ENCODE data around the gene OSBPL7. TPM values are rescaled to one million over a fixed set of nuclear protein-coding genes. Genes with fewer than 3 reads are reported as not detected.

The OSBPL7 gene
- total RNA-seq, 1 donor from 2014 or later: 18.6 TPM

DNA sequence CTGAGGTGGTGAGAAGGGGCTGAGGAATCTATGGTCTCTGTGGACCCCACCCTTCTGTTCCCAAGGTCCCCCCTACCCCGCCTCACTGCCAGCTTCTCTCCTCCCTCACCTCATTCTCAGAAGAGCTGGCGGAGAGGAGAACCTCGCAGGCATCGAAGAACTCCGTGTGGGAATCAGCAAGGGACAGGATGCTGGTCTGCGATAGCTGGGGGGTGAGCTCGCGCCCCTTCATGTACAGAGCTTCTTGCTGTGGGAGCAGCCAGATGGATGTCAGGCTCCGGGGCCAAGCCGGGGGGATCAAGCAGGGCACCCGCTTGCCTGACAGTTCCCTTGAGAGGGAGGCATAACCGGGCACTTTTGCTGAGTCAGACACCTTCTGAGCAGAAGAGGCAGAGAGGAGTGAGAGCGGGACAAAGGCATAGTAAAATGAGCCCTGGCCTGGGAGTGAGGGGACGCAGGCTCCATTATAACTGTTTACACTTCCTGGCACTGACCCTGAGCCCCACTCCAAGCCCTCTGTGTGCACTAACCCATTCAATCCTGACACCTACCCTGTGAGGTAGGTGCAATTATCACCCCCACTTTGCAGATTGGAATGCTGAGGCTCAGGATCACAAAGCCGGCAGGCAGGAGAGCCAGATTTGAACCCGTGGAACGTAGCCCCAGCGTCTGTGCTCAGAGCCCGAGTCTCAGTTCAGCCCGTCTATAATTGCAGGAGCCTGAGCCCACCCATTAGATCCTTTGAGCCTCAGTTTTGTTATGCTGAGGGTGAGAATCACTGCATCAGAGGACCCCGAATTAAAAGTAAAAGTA is 6.3 kb downstream of the OSBPL7 start:
- DNase-seq (ENCODE audit: low spot score): no peak
- no peak overlapping the region for H3K4me3 Mint-ChIP-seq
- H3K4me1 Mint-ChIP-seq (ENCODE audit: low read depth): peaks cover 13% of the 10 kb centered on the region
- intact Hi-C loops (cut with micrococcal nuclease): no loop called here
- H3K27me3 Mint-ChIP-seq (ENCODE audit: insufficient read depth): no peaks in the 10 kb centered on the region
- H3K27ac Mint-ChIP-seq: no peak overlapping the region
- H3K9me3 Mint-ChIP-seq: no peaks in the 10 kb centered on the region
- H3K36me3 Mint-ChIP-seq (ENCODE audit: low read depth): peaks cover 27% of the 10 kb centered on the region

DNA sequence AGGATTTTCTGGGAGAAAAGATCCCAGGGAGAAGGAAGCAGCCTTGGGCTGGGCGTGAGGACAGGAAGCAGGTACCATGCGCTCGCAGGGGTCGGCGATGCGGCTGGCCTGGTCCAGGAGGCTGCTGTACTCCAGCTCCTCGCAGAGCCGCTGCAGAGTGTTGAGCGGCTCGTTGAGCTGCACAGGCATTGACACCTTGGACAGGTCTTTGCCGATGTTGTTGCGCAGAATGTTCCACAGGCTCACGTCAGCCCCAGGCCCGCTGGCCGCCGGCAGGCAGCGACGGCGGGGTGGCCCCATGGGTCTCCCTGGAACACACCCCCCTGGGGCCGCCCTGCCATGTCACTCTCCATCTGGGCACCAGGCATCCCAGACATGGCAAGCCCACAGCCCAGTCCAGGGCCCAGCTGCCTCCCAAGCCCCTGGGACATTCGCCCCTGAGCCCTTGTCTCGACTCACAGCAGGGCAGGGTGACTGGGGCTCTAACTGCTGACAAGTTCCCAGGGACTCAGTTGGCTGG is 8.0 kb downstream of the OSBPL7 start:
- peaks cover 28% of the 10 kb centered on the region for H3K36me3 Mint-ChIP-seq (ENCODE audit: low read depth)
- intact Hi-C loops (cut with micrococcal nuclease): no loop called here
- peaks cover 17% of the 10 kb centered on the region for H3K4me1 Mint-ChIP-seq (ENCODE audit: low read depth)
- H3K9me3 Mint-ChIP-seq: no peaks in the 10 kb centered on the region
- no peak overlapping the region for H3K4me3 Mint-ChIP-seq
- no peak overlapping the region for H3K27ac Mint-ChIP-seq
- DNase-seq (ENCODE audit: low spot score): no peak
- no peaks in the 10 kb centered on the region for H3K27me3 Mint-ChIP-seq (ENCODE audit: insufficient read depth)

DNA sequence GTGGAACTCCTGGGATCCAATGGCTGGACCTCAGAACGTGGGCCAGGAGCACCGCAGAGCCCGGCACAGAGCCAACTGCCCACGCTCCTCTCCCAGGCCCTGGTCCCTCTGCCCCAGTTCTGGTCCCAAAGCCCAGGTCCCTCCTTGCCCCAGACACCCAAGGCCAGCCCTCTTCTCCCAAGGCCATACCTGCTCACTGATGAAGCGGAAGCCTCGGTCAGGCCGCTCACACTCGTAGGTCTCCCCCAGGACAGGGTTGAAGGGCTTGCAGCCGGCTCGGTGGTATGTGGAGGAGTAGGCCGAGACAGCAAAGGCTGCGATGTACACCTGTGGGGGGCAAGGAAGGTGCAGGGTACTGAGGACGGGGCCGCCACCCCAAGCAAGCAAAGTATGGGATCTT is 8.5 kb downstream of the OSBPL7 start:
- peaks cover 17% of the 10 kb centered on the region for H3K4me1 Mint-ChIP-seq (ENCODE audit: low read depth)
- peaks cover 32% of the 10 kb centered on the region for H3K36me3 Mint-ChIP-seq (ENCODE audit: low read depth)
- H3K27me3 Mint-ChIP-seq (ENCODE audit: insufficient read depth): no peaks in the 10 kb centered on the region
- no peak overlapping the region for H3K4me3 Mint-ChIP-seq
- no peak for DNase-seq (ENCODE audit: low spot score)
- intact Hi-C loops (cut with micrococcal nuclease): no loop called here
- H3K27ac Mint-ChIP-seq: no peak overlapping the region
- no peaks in the 10 kb centered on the region for H3K9me3 Mint-ChIP-seq

DNA sequence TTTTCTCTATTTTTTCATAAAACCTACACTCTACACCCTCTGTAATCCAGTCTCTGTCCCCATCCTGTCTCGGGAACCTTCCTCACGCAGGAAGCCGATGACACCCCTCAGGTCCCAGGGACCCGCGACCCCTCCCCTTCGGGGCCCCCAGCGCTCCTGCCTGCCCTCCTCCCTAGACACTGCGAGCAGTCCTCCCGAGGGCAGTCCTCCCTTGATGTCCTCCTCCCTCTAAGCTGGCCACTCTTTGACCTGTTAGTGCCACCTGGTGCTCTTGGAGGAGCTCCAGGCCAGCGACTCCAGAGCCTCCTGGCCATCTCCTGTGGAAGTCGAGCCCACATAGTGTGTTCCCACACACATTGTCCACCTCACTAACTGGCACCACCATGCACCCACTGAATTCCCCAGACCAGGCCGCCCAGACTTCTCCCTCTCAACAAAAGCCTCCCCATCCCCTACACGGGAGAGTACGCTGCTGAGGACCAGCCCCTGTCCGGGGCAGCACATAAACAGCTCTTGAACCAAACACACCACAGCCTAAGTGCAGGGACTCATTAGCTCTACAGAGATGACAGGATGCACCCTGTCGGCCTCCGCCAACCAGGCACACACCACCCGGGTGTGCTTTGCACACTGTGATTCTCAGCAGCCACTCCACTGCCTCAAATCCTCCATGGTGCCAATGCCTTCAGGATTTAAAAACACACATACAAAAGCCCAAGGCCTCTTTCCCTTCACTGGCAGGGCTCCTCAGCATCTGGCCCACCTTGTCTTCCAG is 9.3 kb downstream of the OSBPL7 start:
- H3K9me3 Mint-ChIP-seq: no peaks in the 10 kb centered on the region
- H3K27me3 Mint-ChIP-seq (ENCODE audit: insufficient read depth): no peaks in the 10 kb centered on the region
- no peak overlapping the region for H3K27ac Mint-ChIP-seq
- H3K36me3 Mint-ChIP-seq (ENCODE audit: low read depth): peaks cover 29% of the 10 kb centered on the region
- intact Hi-C loops (cut with micrococcal nuclease): no loop called here
- no peak for DNase-seq (ENCODE audit: low spot score)
- peaks cover 17% of the 10 kb centered on the region for H3K4me1 Mint-ChIP-seq (ENCODE audit: low read depth)
- no peak overlapping the region for H3K4me3 Mint-ChIP-seq

DNA sequence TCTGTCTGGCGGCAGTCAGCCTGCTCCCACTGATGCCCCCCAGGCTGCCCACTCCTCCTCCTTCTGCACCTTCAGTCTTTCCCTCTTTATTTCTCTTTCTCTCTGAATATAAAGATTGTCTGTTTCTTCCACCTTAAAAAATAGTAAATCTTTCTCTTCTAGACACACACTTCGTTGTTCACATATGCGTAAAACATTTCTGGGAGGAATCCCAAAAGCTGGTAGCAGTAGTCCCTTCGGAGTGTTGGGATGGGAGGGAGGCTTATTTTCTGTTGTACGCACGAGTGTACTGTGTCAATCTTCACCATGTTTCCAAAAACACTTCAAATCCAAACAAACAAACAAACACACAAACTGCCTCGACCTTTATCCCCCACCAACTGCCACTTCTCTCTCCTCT is 9.9 kb downstream of the OSBPL7 start:
- DNase-seq (ENCODE audit: low spot score): no peak
- Mint-ChIP-seq H3K4me3 (no peak overlapping the region), H3K27ac (peak overlapping the region; percentile 1), H3K36me3 (ENCODE audit: low read depth) (peaks cover 32% of the 10 kb centered on the region), H3K4me1 (ENCODE audit: low read depth) (peaks cover 17% of the 10 kb centered on the region), H3K27me3 (ENCODE audit: insufficient read depth) (no peaks in the 10 kb centered on the region), H3K9me3 (no peaks in the 10 kb centered on the region)
- intact Hi-C loops (cut with micrococcal nuclease): no loop called here

DNA sequence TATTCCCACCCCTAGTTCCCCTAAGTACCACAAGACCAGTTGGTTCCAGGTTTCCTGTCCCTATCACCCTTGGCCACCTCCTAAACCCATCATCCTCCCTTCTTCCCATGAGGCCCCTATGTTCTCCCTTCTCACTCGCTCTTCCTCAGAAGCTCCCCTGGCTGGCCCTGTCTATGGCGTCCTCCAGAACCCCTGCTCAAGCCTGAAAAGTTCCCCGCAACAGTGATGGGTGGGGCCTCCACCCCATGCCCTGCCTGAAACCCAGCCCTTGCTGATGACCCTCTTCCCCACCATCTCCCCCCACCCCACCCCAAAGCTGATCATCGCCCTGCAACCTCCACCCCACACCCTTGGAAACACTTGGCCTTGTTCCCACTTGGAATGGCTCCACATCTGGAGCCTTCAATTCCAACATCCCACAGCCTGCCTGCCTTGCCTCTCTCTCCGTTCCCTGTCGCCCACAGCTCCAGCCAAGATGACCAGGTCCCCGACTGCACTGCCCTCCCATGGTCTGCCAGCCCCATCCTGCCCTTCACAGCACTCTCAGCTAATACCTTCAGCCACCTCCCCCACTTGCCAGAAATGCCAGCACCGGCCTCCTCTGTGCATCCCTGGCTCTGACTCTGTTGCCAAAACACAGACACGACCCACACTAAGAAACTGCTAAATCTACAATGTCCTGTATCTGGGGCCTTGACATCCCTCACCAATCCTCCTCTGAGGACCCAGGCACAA is 10.5 kb downstream of the OSBPL7 start:
- H3K27me3 Mint-ChIP-seq (ENCODE audit: insufficient read depth): no peaks in the 10 kb centered on the region
- peak overlapping the region; percentile 1 for H3K27ac Mint-ChIP-seq
- DNase-seq (ENCODE audit: low spot score): no peak
- no peak overlapping the region for H3K4me3 Mint-ChIP-seq
- peaks cover 17% of the 10 kb centered on the region for H3K4me1 Mint-ChIP-seq (ENCODE audit: low read depth)
- intact Hi-C loops (cut with micrococcal nuclease): no loop called here
- H3K9me3 Mint-ChIP-seq: no peaks in the 10 kb centered on the region
- H3K36me3 Mint-ChIP-seq (ENCODE audit: low read depth): peaks cover 29% of the 10 kb centered on the region

DNA sequence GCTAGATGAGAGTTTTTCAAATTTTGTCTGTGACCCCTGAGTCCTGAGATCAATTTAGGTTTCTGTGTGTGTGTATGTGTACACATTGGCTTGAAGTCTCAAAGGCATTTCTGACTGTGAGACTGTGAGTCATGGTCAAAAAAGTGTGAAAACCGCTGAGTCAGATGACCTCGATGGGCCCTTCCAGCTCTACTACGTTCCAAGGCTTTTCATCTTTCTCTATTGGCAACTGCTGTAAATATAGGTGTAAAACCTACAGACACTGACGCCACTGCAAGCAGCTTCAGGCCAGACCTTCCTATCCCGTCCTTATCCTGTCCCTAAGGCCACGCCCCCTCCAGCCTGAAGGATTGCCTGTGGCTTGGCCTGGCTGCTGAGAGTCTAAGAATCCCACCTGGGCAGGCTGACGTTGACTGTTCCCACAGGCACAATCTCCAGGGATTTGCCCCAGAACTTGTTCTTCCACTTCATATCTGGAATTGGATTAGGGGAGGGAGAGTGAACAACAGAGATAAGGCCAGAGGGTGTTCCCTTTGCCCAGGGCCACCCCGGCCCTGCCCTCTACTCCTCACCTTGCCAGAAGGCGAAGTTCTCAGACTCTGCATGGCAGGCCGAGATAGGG is 11.3 kb downstream of the OSBPL7 start:
- Mint-ChIP-seq H3K27me3 (ENCODE audit: insufficient read depth) (no peaks in the 10 kb centered on the region), H3K27ac (peak overlapping the region; percentile 62), H3K9me3 (no peaks in the 10 kb centered on the region), H3K4me3 (no peak overlapping the region), H3K4me1 (ENCODE audit: low read depth) (peaks cover 17% of the 10 kb centered on the region), H3K36me3 (ENCODE audit: low read depth) (peaks cover 29% of the 10 kb centered on the region)
- intact Hi-C loops (cut with micrococcal nuclease): no loop called here
- no peak for DNase-seq (ENCODE audit: low spot score)

DNA sequence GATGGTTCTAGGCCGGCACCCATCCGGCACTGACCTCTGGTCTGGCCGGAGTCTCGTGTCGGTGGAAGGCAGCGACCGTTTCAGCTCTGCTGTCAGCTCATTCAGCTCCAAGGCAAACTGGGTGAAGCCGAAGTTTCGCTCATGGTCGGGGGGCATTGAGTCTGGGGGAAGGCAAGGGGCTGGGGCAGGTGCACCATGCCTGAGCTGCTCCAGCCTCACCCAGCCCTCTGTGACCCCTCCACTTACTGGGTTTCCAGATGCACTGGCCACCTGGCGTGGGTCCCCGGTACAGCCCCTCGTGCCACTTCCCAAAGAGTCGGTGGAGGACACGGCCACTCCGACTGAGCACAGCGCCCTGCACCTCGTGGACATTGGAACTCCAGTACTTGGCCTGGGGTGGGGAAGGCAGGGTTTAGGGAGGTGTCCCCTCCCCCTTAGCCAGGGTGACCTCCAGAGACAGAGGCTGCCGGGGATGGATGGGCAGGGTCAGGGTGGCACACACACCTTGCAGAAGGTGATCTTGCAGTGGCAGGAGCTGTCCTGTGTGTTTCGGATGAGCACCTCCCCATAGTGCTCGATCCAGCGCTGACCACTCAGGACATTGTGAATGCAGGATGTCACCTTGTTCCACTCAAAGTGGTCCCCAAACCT is 12.6 kb downstream of the OSBPL7 start:
- no peak overlapping the region for H3K4me3 Mint-ChIP-seq

DNA sequence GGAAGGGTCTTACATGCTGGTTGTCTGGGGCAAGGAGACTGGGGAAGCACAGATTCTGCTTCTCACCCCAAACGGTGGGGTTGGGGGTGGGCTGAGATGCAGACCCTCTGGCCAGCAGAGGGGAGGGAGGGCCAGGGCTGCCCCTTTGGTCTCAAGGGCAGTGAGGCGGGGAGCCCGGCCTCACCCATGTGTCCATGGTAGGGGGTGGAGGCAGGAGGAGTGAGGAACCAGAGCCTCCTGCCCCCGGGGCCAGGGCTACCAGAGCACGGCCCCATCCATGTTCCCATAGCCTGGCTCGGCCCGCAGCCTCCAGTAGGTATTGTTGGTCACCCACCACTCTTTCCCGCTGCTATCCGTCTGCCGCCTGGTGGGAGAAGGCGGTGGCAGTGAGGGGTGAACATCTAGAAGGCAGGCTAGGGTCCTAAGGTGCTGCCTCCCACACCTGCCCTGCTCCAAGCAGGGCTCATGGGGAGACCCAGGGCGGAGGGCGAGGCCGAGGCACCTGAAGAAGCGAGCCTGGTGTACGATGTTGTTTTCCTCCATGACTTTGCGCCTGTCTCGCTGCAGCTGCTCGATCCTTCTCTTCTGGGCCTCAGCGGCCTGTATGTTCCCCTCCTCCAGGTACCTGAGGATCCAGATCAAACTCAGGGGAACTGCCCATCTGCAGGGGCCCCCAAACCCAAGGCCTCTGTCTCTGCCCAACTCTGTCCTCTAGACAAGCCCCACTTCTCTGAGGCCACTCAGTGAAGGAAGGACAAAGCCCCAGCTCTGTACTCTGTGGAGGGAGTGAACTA is 13.4 kb downstream of the OSBPL7 start:
- H3K27ac Mint-ChIP-seq: no peak overlapping the region
- intact Hi-C loops (cut with micrococcal nuclease): no loop called here

More for the DNA sequence above, 12.6 kb downstream of the OSBPL7 start:
- H3K27ac Mint-ChIP-seq: no peak overlapping the region
- no peak for DNase-seq (ENCODE audit: low spot score)
- peaks cover 26% of the 10 kb centered on the region for H3K36me3 Mint-ChIP-seq (ENCODE audit: low read depth)
- peaks cover 17% of the 10 kb centered on the region for H3K4me1 Mint-ChIP-seq (ENCODE audit: low read depth)
- intact Hi-C loops (cut with micrococcal nuclease): no loop called here
- H3K9me3 Mint-ChIP-seq: no peaks in the 10 kb centered on the region
- no peaks in the 10 kb centered on the region for H3K27me3 Mint-ChIP-seq (ENCODE audit: insufficient read depth)

DNA sequence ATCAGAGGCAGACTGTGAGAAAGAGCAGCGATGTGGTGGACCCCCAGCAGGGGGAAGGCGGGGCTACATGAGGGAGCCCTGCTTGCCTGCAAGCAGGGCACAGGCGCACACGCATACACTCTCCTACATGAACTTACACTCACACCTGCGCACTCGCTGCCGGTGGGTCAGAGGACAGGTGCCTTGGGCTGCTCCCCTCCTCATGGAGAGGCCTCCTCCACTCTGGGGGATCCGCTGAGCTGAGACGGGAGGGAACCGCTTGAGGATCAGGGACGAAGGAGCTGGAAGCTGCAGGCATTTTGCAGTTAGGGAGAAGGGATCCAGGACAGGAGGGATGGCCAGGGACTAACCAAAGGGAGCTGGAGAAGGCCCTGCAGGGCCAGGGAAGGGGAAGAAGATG is 14.2 kb downstream of the OSBPL7 start:
- intact Hi-C loops (cut with micrococcal nuclease): no loop called here
- Mint-ChIP-seq H3K27me3 (ENCODE audit: insufficient read depth) (peaks cover 1% of the 10 kb centered on the region), H3K36me3 (ENCODE audit: low read depth) (peaks cover 22% of the 10 kb centered on the region), H3K9me3 (no peaks in the 10 kb centered on the region), H3K4me3 (no peak overlapping the region), H3K27ac (no peak overlapping the region), H3K4me1 (ENCODE audit: low read depth) (peaks cover 20% of the 10 kb centered on the region)
- no peak for DNase-seq (ENCODE audit: low spot score)

More for the DNA sequence above, 13.4 kb downstream of the OSBPL7 start:
- Mint-ChIP-seq H3K4me3 (no peak overlapping the region), H3K9me3 (no peaks in the 10 kb centered on the region), H3K4me1 (ENCODE audit: low read depth) (peaks cover 17% of the 10 kb centered on the region), H3K27me3 (ENCODE audit: insufficient read depth) (no peaks in the 10 kb centered on the region), H3K36me3 (ENCODE audit: low read depth) (peaks cover 26% of the 10 kb centered on the region)
- DNase-seq (ENCODE audit: low spot score): no peak

DNA sequence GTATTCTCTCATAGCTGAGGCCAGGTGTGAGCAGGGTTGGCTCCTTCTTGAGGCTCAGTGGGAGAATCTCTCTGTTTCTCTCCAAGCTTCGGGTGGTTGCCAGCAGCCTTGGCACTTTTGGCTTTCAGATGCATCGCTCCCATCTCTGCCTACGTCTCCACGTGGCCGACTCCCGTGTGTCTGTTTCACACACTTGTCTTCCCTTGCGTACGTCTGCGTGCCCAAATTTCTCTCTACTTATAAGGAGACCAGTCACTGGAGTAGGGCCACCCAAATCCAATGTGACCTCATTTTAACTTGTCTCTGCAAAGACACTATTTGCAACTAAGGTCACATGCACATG is 14.7 kb downstream of the OSBPL7 start:
- H3K27ac Mint-ChIP-seq: no peak overlapping the region

More for the DNA sequence above, 14.7 kb downstream of the OSBPL7 start:
- Mint-ChIP-seq H3K27me3 (ENCODE audit: insufficient read depth) (peaks cover 2% of the 10 kb centered on the region), H3K9me3 (no peaks in the 10 kb centered on the region), H3K4me3 (no peak overlapping the region), H3K36me3 (ENCODE audit: low read depth) (peaks cover 19% of the 10 kb centered on the region), H3K4me1 (ENCODE audit: low read depth) (peaks cover 22% of the 10 kb centered on the region)
- intact Hi-C loops (cut with micrococcal nuclease): no loop called here
- no peak for DNase-seq (ENCODE audit: low spot score)

Measured in activated T-helper 1 cell treated with anti-CD3 and anti-CD28 coated beads, Interleukin-12 subunit alpha, Interleukin-12 subunit beta, Interleukin-2, Interleukin-4 antibody, amounts not matched to agents 30 ng/mL and 10 ng/mL and 1 ng/mL, durations not matched to agents 14 hours and 24 hours and 36 hours (primary cell).